Smooth muscle cell (in vitro differentiated cells): ENCODE data around the gene LRIT3. TPM values are rescaled to one million over a fixed set of nuclear protein-coding genes. Genes with fewer than 3 reads are reported as not detected.

Source experiments
- DNase-seq: peaks from one replicate; lab custom pipeline; 2025; ENCODE audit not compliant: unreplicated experiment; lab: John Stamatoyannopoulos, UW
- H2AFZ ChIP-seq: fragments of 200-600 bp; sonication (generic); 2 replicates; pipeline ENCODE4 v1.6.0; 2016; ENCODE audit warnings: antibody characterized with exemption, low read depth, mild to moderate bottlenecking
- H3F3A ChIP-seq: fragments of 200-600 bp; sonication (generic); 2 replicates; pipeline ENCODE4 v1.6.0; 2017; ENCODE audit warnings: antibody characterized with exemption, low read depth
- H3K27ac ChIP-seq: fragments of 200-600 bp; sonication (generic); 2 replicates; pipeline ENCODE4 v1.5.1; 2016; ENCODE audit warnings: low read depth, mild to moderate bottlenecking
- H3K27me3 ChIP-seq: fragments of 200-600 bp; sonication (generic); 2 replicates; pipeline ENCODE4 v1.6.1; 2016; ENCODE audit warnings: low read depth, mild to moderate bottlenecking
- H3K36me3 ChIP-seq: fragments of 200-600 bp; sonication (generic); 2 replicates; pipeline ENCODE4 v1.5.1; 2016; ENCODE audit warnings: low read depth
- H3K4me1 ChIP-seq: fragments of 200-600 bp; sonication (generic); 2 replicates; pipeline ENCODE4 v1.5.1; 2016; ENCODE audit warnings: low read depth
- H3K4me2 ChIP-seq: fragments of 200-600 bp; sonication (generic); 2 replicates; pipeline ENCODE4 v1.6.0; 2016; ENCODE audit warnings: mild to moderate bottlenecking
- H3K4me3 ChIP-seq: fragments of 200-600 bp; sonication (generic); 2 replicates; pipeline ENCODE4 v1.5.1; 2016; ENCODE audit warnings: mild to moderate bottlenecking
- H3K79me2 ChIP-seq: fragments of 200-600 bp; sonication (generic); 2 replicates; pipeline ENCODE4 v1.6.0; 2016; ENCODE audit warnings: low read depth, mild to moderate bottlenecking
- H3K9ac ChIP-seq: fragments of 200-600 bp; sonication (generic); 2 replicates; pipeline ENCODE4 v1.6.0; 2016; ENCODE audit warnings: low read depth
- H3K9me3 ChIP-seq: fragments of 200-600 bp; sonication (generic); replicated peaks from 2 replicates; pipeline ENCODE4 v1.5.1; 2016; ENCODE audit warnings: low read depth
- H4K20me1 ChIP-seq: fragments of 200-600 bp; sonication (generic); 2 replicates; pipeline ENCODE4 v1.6.0; 2016; ENCODE audit warnings: low read depth
- WGBS: methylation state at CpG from one replicate; pipeline ENCODE4 v1.1.7; 2016; ENCODE audit warnings: low lambda C conversion rate; 5-methylcytosine and 5-hydroxymethylcytosine counted together
- polyA plus RNA-seq: library from polyadenylated mRNA; unstranded; fragments of >200 nt; fragmentation: Nextera tagmentation; extraction: Ambion mirVana; gene quantifications from 2 replicates; pipeline ENCODE4 v1.2.1, GENCODE V29; 2016
- total RNA-seq: library from RNA; depleted of rRNA; stranded (reverse); fragments of >200 nt; gene quantifications from 2 replicates; pipeline ENCODE4 v1.2.3, GENCODE V29; 2014
- TF ChIP-seq, protein P1 (sequence below): fragments of 200-600 bp; sonication (generic); IDR thresholded peaks from 2 replicates; pipeline ENCODE4 v1.5.1; 2017; ENCODE audit warnings: borderline replicate concordance, mild to moderate bottlenecking, antibody characterized with exemption; ENCODE audit not compliant: insufficient read depth, poor library complexity, severe bottlenecking

LRIT3 gene
- total and polyA plus RNA-seq, 2 experiments from 2014 or later, result 0.04 TPM; not detected in 1

DNA sequence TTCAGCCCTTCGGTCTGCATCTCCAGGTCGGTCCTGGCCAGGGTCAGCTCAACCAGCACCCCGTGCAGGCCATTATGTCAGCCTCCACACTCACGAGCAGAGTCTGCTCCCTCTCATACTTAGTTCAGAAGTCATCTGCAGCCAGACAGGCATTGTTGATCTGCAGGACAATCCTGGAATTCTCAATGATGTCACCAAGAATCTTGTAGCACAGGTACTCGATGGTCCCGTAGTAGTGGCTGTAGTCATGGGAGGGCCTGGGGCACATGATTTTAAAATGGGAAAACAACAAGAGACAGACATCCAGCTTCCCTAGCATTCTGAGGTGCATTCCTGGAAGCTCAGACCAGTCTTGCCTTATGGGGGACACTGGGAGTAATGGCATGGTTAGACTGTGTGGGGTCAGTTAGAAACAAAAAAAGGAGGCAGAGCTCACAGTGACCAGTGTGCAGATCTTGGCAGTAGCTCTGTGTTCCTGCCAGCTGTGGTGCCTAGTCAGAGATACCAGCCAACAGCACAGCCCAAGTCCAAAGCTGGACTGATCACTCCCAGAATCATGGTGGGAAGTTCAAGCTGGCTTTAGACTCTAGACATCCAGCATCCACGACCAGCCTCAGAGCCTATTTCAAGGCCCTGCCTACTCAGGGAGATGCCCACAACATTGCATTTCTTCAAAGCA lies 31.9 kb downstream of the LRIT3 start:
- no peak overlapping the region for H3K4me2 ChIP-seq
- 80% methylated on average over 7 of the region's 7 CpGs for WGBS

DNA sequence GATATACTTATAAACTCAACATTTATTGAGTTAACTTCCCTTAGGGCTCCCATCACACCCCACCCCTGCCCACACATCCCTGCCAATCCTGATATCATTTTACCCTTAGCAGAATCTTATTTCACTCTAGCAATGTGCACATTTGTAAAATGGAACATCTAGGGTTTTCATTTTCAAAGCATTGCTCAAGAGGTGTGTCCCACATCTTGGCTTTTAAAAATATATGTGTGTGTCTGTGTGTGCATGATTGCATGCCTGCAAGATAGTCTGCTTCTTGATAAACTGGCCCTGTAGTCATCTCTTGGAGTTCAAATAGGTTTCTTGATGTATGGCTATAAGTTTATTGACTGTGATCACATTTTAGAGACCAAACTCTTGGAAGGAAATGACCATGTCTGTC lies 38.4 kb downstream of the LRIT3 start:
- Histone ChIP-seq H3K36me3 (no peaks in the 10 kb centered on the region), H3K79me2 (no peaks in the 10 kb centered on the region), H3K4me3 (no peak overlapping the region), H4K20me1 (no peaks in the 10 kb centered on the region), H3K9me3 (no peaks in the 10 kb centered on the region), H3K27me3 (no peaks in the 10 kb centered on the region), H3K4me2 (no peak overlapping the region), H3K4me1 (no peaks in the 10 kb centered on the region), H3K27ac (no peak overlapping the region), H3F3A (no peaks in the 10 kb centered on the region), H3K9ac (no peak overlapping the region), H2AFZ (no peak overlapping the region)
- TF ChIP-seq, protein P1, sequence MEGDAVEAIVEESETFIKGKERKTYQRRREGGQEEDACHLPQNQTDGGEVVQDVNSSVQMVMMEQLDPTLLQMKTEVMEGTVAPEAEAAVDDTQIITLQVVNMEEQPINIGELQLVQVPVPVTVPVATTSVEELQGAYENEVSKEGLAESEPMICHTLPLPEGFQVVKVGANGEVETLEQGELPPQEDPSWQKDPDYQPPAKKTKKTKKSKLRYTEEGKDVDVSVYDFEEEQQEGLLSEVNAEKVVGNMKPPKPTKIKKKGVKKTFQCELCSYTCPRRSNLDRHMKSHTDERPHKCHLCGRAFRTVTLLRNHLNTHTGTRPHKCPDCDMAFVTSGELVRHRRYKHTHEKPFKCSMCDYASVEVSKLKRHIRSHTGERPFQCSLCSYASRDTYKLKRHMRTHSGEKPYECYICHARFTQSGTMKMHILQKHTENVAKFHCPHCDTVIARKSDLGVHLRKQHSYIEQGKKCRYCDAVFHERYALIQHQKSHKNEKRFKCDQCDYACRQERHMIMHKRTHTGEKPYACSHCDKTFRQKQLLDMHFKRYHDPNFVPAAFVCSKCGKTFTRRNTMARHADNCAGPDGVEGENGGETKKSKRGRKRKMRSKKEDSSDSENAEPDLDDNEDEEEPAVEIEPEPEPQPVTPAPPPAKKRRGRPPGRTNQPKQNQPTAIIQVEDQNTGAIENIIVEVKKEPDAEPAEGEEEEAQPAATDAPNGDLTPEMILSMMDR, result no peak
- no peak for DNase-seq

More for the DNA sequence above, 31.9 kb downstream of the LRIT3 start:
- H3F3A ChIP-seq, result no peaks in the 10 kb centered on the region
- DNase-seq, result no peak
- no peaks in the 10 kb centered on the region for H3K9me3 ChIP-seq
- no peak overlapping the region for H2AFZ ChIP-seq
- no peak overlapping the region for H3K27ac ChIP-seq
- TF ChIP-seq, protein P1, result no peak
- H3K4me1 ChIP-seq, result no peaks in the 10 kb centered on the region
- H3K79me2 ChIP-seq, result no peaks in the 10 kb centered on the region
- no peak overlapping the region for H3K9ac ChIP-seq
- H4K20me1 ChIP-seq, result no peaks in the 10 kb centered on the region
- no peaks in the 10 kb centered on the region for H3K27me3 ChIP-seq
- no peak overlapping the region for H3K4me3 ChIP-seq
- H3K36me3 ChIP-seq, result no peaks in the 10 kb centered on the region

DNA sequence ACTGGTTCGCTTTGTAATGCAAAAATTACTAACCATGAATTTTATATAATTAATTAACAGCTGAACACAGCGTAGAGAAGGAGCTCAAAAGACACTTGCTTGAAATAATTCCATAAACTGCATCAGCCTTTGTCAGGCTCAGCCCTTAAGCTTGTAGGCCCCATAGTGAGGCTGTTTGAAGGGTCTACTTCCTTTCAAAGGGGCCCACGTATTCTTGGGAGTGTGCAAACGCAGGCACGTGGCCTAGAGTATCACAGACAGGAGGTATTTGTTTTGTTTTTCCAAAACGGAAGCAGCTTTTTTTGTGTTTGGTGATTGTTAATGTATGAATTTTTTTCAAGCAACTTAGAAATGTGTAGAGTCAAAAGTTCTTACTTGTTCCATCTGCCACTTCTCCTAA lies 39.2 kb downstream of the LRIT3 start:
- H3K4me3 ChIP-seq, result no peak overlapping the region
- no peak overlapping the region for H2AFZ ChIP-seq
- no peaks in the 10 kb centered on the region for H3K4me1 ChIP-seq
- H3K27me3 ChIP-seq, result no peaks in the 10 kb centered on the region
- H3K9me3 ChIP-seq, result no peaks in the 10 kb centered on the region
- no peak overlapping the region for H3K4me2 ChIP-seq
- H3K79me2 ChIP-seq, result no peaks in the 10 kb centered on the region
- no peak overlapping the region for H3K9ac ChIP-seq
- no peak for DNase-seq
- 77% methylated on average over 6 of the region's 6 CpGs for WGBS
- H4K20me1 ChIP-seq, result no peaks in the 10 kb centered on the region
- H3K27ac ChIP-seq, result no peak overlapping the region
- H3F3A ChIP-seq, result no peaks in the 10 kb centered on the region
- TF ChIP-seq, protein P1, result no peak
- H3K36me3 ChIP-seq, result no peaks in the 10 kb centered on the region

DNA sequence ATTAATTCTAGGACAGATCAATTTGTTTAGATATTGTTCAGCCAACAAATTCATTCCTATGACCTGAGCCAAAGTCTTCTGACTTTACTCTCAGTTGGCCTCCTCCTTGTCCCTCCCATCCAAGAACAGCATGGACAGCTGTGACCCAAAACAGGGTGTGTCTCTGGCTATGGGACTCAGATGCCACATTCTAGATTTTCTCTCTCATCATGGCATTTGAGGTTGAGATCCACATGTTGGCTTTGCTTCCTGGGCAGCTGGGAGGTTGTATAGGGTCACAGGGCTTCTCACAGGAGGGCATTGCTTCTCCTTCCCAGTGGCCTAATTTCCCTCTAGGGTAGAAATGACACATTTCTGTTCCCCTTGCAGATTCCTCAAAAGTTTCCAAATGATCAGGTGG lies 42.2 kb downstream of the LRIT3 start:
- Histone ChIP-seq H3K4me2 (no peak overlapping the region), H3K4me1 (no peaks in the 10 kb centered on the region), H3K79me2 (no peaks in the 10 kb centered on the region), H4K20me1 (no peaks in the 10 kb centered on the region), H3K9me3 (no peaks in the 10 kb centered on the region), H3K27me3 (no peaks in the 10 kb centered on the region), H3K27ac (no peak overlapping the region), H3K9ac (no peak overlapping the region), H3K36me3 (no peaks in the 10 kb centered on the region), H2AFZ (no peak overlapping the region), H3K4me3 (no peak overlapping the region), H3F3A (no peaks in the 10 kb centered on the region)
- TF ChIP-seq, protein P1, result no peak
- DNase-seq, result no peak
